Measurements from ENCODE around the gene ZNF821. TPM values are rescaled to one million over a fixed set of nuclear protein-coding genes. Genes with fewer than 3 reads are reported as not detected.

The ZNF821 gene
- total RNA-seq, 2 donors from 2014 or later: 12.1 to 12.8 TPM

DNA sequence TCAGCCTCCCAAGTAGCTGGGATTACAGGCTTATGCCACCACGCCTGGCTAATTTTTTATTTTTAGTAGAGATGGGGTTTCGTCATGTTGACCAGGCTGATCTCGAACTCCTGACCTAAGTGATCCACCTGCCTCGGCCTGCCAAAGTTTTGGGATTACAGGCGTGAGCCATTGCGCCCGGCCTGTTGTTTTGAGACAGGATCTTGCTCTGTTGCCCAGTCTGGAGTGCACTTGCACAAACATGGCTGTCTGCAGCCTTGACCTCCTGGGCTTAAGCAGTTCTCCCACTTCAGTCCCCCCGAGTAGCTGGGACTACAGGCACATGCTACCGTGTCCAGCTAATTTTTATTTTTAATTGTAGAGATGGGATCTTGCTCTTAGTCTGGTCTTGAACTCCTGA lies 20.3 kb upstream of the ZNF821 start:
- Histone ChIP-seq H3K4me3 (ENCODE audit: low read length) (no peak overlapping the region), H3K36me3 (ENCODE audit: control insufficient read depth, insufficient read depth, low read length) (peaks cover 45% of the 10 kb centered on the region), H3K27me3 (ENCODE audit: control insufficient read depth, insufficient read depth, low read length, poor library complexity, severe bottlenecking) (no peaks in the 10 kb centered on the region), H3K9ac (ENCODE audit: extremely low read depth, low read length, poor library complexity, severe bottlenecking) (no peak overlapping the region), H3K27ac (ENCODE audit: low read depth, low read length) (no peak overlapping the region), H3K4me1 (ENCODE audit: control insufficient read depth, insufficient read depth, low read length) (no peaks in the 10 kb centered on the region), H3K9me3 (ENCODE audit: control insufficient read depth, low read length) (peaks cover 2% of the 10 kb centered on the region)
- Mint-ChIP-seq H3K9me3 (no peaks in the 10 kb centered on the region), H3K36me3 (ENCODE audit: low read depth) (peaks cover 49% of the 10 kb centered on the region), H3K27me3 (ENCODE audit: insufficient read depth) (no peaks in the 10 kb centered on the region), H3K27ac (no peak overlapping the region), H3K4me3 (no peak overlapping the region), H3K4me1 (peaks cover 11% of the 10 kb centered on the region)
- TF ChIP-seq, protein P1, sequence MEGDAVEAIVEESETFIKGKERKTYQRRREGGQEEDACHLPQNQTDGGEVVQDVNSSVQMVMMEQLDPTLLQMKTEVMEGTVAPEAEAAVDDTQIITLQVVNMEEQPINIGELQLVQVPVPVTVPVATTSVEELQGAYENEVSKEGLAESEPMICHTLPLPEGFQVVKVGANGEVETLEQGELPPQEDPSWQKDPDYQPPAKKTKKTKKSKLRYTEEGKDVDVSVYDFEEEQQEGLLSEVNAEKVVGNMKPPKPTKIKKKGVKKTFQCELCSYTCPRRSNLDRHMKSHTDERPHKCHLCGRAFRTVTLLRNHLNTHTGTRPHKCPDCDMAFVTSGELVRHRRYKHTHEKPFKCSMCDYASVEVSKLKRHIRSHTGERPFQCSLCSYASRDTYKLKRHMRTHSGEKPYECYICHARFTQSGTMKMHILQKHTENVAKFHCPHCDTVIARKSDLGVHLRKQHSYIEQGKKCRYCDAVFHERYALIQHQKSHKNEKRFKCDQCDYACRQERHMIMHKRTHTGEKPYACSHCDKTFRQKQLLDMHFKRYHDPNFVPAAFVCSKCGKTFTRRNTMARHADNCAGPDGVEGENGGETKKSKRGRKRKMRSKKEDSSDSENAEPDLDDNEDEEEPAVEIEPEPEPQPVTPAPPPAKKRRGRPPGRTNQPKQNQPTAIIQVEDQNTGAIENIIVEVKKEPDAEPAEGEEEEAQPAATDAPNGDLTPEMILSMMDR (conservative IDR thresholded peaks at IDR 0.05): no peak
- no peak for DNase-seq
- WGBS, 2 experiments (ENCODE audit: insufficient coverage in 1 of 2, insufficient read length in 1 of 2): 86 to 97% methylated on average over 7 to 9 of the region's 9 CpGs

DNA sequence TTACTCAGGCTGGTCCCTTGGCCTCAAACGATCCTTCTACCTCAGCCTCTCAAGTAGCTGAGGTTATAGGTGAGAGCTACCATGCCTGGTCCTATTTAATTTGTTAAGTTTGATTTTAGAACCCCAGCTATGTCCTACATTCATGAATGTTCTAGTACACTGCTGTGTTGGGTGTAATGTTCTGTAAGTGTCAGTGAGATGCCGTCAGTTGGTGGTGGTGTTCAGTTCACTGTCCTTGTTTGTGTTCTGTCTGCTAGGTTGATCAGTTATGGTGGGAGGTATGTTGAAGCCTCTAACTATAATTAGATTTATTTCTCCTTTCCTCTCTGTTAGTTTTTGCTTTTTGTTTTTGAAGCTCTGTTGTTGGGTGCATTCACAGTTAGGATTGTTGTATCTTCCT lies 19.6 kb upstream of the ZNF821 start:
- Histone ChIP-seq H3K27me3 (ENCODE audit: control insufficient read depth, insufficient read depth, low read length, poor library complexity, severe bottlenecking) (no peaks in the 10 kb centered on the region), H3K9me3 (ENCODE audit: control insufficient read depth, low read length) (no peaks in the 10 kb centered on the region)
- peak overlapping the region; percentile 56 for H3K27ac Mint-ChIP-seq

DNA sequence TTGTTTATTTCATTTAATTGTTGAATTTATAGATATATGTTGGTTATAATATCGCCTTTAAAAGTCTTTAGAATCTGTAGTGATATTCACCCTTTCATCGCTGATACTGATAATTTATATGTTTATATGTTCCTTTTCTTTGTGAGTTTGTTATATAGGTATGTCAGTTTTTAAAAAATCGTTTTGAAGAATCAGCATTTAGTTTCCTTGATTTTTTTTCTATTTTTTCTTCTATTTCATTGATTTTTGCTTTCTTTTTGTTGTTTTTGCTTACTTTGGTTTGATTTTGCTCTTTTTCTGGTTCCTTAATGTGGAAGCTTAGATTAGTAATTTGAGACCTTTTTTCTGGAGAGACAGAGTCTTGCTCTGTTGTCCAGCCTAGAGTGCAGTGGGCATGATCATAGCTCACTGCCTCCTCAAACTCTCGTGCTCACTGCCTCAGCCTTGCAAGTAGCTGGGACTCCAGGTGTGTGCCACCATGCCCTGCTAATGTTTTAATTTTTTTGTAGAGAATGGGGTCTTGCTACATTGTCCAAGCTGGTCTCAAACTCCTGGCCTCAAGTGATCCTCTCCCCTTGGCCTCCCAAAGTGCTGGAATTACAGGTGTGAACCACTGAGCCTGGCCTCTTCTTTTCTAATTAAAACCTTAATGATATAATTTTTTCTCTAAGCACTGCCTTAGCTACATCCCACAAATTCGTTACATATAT lies 18.8 kb upstream of the ZNF821 start:
- H3K27ac Mint-ChIP-seq: no peak overlapping the region
- Histone ChIP-seq H3K27me3 (ENCODE audit: control insufficient read depth, insufficient read depth, low read length, poor library complexity, severe bottlenecking) (no peaks in the 10 kb centered on the region), H3K9ac (ENCODE audit: extremely low read depth, low read length, poor library complexity, severe bottlenecking) (no peak overlapping the region), H3K9me3 (ENCODE audit: control insufficient read depth, low read length) (no peaks in the 10 kb centered on the region), H3K4me1 (ENCODE audit: control insufficient read depth, insufficient read depth, low read length) (no peaks in the 10 kb centered on the region), H3K4me3 (ENCODE audit: low read length) (no peak overlapping the region), H3K27ac (ENCODE audit: low read depth, low read length) (no peak overlapping the region), H3K36me3 (ENCODE audit: control insufficient read depth, insufficient read depth, low read length) (peaks cover 44% of the 10 kb centered on the region)
- peaks cover 43% of the 10 kb centered on the region for H3K36me3 Mint-ChIP-seq (ENCODE audit: low read depth)
- peaks cover 6% of the 10 kb centered on the region for H3K4me1 Mint-ChIP-seq
- DNase-seq: no peak
- no peak overlapping the region for H3K4me3 Mint-ChIP-seq
- 93 to 100% methylated on average over 1 to 4 of the region's 5 CpGs for WGBS, 2 experiments (ENCODE audit: insufficient coverage in 1 of 2, insufficient read length in 1 of 2)
- TF ChIP-seq, protein P1 (conservative IDR thresholded peaks at IDR 0.05): no peak
- H3K9me3 Mint-ChIP-seq: no peaks in the 10 kb centered on the region
- H3K27me3 Mint-ChIP-seq (ENCODE audit: insufficient read depth): no peaks in the 10 kb centered on the region

More for the DNA sequence above, 19.6 kb upstream of the ZNF821 start:
- DNase-seq: no peak
- TF ChIP-seq, protein P1 (conservative IDR thresholded peaks at IDR 0.05): no peak
- Mint-ChIP-seq H3K4me1 (peaks cover 11% of the 10 kb centered on the region), H3K4me3 (no peak overlapping the region), H3K27me3 (ENCODE audit: insufficient read depth) (no peaks in the 10 kb centered on the region), H3K9me3 (no peaks in the 10 kb centered on the region), H3K36me3 (ENCODE audit: low read depth) (peaks cover 46% of the 10 kb centered on the region)
- H3K36me3 ChIP-seq (ENCODE audit: control insufficient read depth, insufficient read depth, low read length): peaks cover 45% of the 10 kb centered on the region
- no peak overlapping the region for H3K27ac ChIP-seq (ENCODE audit: low read depth, low read length)
- no peak overlapping the region for H3K4me3 ChIP-seq (ENCODE audit: low read length)
- H3K4me1 ChIP-seq (ENCODE audit: control insufficient read depth, insufficient read depth, low read length): no peaks in the 10 kb centered on the region
- 92% methylated on average over 2 of the region's 2 CpGs; no CpG with 5 or more reads in 1 of the 2 experiments for WGBS, 2 experiments (ENCODE audit: insufficient coverage in 1 of 2, insufficient read length in 1 of 2)
- no peak overlapping the region for H3K9ac ChIP-seq (ENCODE audit: extremely low read depth, low read length, poor library complexity, severe bottlenecking)

Measured in endodermal cell (in vitro differentiated cells).